SK-N-DZ (cell line): ENCODE data around the gene GOLGA8J.
"Not testable (repeated sequence)": the region's sequence is repeated elsewhere in the genome, so short reads cannot be mapped to it uniquely, and the experiment has no call there.

Experiments
- DNase-seq: peaks from one replicate; pipeline ENCODE4 v3.0.0-alpha.2; 2015; ENCODE audit warnings: low spot score
- small RNA-seq, 2 experiments: library from RNA; depleted of rRNA; stranded (forward); fragments of <200 nt; gene quantifications; one replicate each; pipeline ENCODE3, GENCODE V24; 2014

The GOLGA8J gene

GRCh38 chr15:30072630-30073029, 10.1 kb upstream of the GOLGA8J start:
- no peak for DNase-seq

DNA sequence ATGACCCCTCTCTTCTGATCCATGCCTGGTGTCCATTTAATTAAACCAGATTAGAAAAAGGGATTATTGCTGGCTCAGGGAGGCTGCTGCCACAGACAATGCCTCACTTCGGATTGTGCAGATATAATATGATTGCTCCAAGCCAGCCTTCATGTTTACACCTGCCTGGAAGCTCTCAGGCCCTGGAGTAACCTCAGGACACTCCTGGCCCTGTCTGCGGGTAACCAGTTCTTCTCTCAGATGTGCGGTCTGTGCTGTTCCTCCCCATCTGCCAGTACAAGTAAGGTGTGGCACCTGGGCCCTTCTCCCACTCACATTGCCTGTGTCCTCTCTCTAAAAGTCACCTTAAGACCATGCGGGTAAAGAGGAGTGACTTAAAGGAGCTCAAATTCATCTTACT, 8.8 kb upstream of the GOLGA8J start:
- DNase-seq = no peak

DNA sequence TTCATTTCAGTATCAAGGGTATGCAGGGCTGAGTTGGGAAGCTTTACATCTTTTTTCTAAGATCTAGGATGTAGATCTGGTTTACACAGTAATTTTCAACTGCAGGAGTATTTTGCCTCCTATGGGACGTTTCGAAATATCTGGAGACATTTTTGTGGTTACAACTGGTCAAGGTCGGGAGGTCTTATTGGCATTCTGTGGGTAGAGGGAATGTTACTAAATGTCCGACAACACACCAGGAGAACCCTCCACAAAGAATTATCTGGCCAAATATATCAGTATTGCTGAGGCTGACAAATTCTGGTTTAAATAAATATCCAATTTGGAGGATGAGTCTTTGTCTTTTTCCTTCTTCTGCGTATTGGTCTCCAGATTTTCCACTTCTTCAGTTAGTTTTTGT, 1.9 kb upstream of the GOLGA8J start:
- DNase-seq = not testable (repeated sequence)

- DNase-seq = not testable (repeated sequence)
These were observed 15.1 kb downstream of the GOLGA8J start for GRCh38 chr15:30097827-30098226.

GRCh38 chr15:30102890-30103289, 20.1 kb downstream of the GOLGA8J start:
- not testable (repeated sequence) for DNase-seq

GRCh38 chr15:30103941-30104507, 21.3 kb downstream of the GOLGA8J start:
- not testable (repeated sequence) for DNase-seq

DNA sequence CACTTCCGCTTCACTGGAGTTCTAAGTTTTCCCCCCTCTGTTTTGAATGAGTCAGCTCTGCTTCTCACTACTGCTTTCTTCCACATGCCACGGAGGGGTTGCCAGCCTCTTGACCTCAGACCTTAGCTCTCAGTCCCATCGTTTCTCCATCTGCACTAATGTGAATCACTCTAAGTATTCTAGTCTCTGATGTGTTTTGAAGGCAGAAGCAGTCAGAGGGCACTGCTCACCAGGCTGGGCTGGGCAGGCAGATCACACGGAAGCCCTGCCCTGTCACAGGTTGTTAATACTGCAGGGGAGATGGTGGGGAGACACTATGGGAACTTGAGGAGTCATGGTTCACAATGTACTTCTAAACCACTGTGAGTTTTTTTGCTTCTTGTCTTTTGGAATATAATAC, 27.8 kb downstream of the GOLGA8J start:
- DNase-seq = not testable (repeated sequence)

DNA sequence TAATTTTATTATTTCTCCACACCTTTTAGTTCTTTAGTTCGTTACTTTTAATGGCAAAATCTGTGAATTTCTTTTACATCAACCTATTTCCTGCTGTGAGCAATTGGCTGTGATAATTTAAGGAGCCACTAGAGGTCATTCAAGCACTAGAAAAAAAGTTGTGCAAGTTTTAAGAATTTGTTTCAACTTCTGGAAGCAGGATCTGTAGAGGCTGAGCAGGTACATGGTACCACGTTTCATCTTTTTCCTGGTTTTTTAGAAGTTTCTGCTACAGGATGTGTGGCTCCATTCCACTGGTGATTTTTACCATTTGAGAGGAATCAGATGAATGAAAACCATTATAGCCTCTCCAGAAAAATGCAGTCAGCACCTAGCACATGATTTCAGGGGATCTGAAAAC, 47.3 kb downstream of the GOLGA8J start:
- not testable (repeated sequence) for DNase-seq

- not testable (repeated sequence) for DNase-seq
These were observed 52.0 kb downstream of the GOLGA8J start, which contains the start of gene GOLGA8T for GRCh38 chr15:30134751-30135150. Gene GOLGA8T, plus strand, starts transcription at chr15:30135051. Its CDS starts 98 bp downstream, at chr15:30135149.

Small RNA genes lying within 50 kb of the gene (small RNA-seq; reads per million reads assigned to genes)
- gene RF00096 = 0 to 0.76 reads per million in 2 experiments
- 0 reads per million in 2 experiments for gene RN7SL673P
